ELF-1 (cell line): Measurements from ENCODE around the gene SH3BP2.

Experiments used
- DNase-seq: peaks from one replicate; pipeline ENCODE4 v3.0.0-alpha.2; 2016; ENCODE audit warnings: low read depth, low spot score

The SH3BP2 gene

DNA sequence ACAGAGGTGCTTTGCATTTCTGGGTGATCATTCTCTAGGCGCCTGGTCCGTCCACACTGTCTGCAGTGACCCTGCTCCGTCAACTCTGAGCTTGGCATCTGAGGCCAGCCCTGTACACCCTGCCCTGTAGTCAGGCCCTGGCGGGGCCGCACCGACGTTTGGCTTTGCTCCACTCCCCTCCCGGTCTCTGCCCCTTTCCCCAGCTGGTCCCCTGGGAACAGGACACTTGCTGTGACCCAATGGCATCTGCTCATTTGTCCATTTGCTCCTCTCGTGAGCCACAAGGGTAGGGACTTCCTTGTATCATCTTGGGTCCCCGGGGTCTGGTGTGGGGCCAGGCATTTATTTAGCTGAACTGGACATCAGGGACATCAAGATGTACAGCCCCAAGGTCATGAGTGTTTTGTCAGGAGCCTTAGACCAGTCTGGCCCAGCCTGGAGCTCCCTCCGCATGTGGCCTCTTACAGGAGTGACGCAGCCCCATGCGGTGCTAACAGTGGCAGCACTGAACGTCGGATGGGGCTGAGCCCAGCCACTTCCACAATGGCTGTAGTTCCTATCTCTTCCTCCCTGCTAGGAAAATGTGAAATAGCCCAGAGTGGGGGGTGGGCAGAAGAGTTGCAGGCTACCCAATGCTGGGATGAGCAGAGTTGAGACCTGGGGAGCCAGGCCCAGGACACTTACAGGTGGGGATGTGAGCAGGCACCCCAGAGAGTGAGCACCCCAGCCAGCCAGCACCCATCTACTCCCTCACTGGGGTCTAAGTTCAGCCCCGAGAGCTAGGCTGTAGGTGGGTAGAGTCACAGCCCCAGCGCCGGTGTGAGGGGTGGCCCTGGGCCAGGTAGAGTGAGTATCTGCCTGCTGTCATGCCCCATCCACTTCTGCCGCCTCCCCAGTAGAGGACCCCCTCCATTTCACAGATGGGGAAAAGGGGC is 2.0 kb upstream of the SH3BP2 start:
- peak; percentile 42 for DNase-seq

DNA sequence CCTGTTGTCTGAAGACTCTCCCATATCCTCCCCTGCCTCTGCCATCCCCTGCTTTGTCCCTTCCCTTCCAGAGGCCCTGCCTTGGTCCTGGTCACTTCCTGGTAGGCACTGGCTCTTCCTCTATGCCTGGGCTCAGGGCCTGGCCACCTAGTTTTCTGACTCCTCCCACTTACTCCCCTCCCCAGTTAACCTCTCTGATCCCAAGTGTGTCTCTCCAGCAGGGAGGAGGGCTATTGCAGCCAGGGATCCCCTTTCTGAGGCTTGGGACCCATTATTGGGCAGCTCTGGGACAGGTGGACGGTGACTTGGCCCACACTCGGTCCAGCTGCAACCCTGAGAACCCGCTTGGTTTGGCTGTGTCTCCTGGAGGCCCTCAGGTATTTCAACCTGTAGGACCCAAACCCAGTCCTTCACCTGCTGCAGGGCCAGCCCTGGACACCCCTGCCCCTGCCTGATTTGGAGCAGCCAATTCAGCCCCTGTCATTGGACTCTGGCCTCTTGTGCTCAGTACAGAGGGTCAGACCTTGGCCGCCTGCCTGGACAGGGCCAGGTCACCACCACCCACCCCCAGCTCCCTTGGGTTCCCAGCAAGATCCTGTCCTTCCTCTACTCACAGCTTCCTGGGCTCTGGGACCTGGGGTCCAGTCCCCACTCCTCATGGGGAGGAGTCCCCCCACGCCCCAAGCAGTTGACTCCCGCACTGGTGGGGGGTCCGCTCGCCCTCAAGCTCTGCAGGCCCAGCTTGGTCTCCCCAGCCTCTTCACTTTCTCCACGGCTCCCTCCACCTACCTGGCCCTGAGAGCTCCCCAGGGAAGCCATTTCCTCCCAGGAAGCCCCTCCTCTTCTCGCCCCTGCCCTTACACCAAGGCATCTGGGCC is 1.1 kb upstream of the SH3BP2 start:
- no peak for DNase-seq

GRCh38 chr4:2792396-2792710 is 532 bp upstream of the SH3BP2 start:
- no peak for DNase-seq

GRCh38 chr4:2793586-2794485 is 951 bp downstream of the SH3BP2 start:
- DNase-seq: peak; percentile 55

- no peak for DNase-seq
Measured at GRCh38 chr4:2794486-2795299, 1.8 kb downstream of the SH3BP2 start.

- DNase-seq: peak; percentile 44
Measured at GRCh38 chr4:2795300-2795892, 2.5 kb downstream of the SH3BP2 start.

DNA sequence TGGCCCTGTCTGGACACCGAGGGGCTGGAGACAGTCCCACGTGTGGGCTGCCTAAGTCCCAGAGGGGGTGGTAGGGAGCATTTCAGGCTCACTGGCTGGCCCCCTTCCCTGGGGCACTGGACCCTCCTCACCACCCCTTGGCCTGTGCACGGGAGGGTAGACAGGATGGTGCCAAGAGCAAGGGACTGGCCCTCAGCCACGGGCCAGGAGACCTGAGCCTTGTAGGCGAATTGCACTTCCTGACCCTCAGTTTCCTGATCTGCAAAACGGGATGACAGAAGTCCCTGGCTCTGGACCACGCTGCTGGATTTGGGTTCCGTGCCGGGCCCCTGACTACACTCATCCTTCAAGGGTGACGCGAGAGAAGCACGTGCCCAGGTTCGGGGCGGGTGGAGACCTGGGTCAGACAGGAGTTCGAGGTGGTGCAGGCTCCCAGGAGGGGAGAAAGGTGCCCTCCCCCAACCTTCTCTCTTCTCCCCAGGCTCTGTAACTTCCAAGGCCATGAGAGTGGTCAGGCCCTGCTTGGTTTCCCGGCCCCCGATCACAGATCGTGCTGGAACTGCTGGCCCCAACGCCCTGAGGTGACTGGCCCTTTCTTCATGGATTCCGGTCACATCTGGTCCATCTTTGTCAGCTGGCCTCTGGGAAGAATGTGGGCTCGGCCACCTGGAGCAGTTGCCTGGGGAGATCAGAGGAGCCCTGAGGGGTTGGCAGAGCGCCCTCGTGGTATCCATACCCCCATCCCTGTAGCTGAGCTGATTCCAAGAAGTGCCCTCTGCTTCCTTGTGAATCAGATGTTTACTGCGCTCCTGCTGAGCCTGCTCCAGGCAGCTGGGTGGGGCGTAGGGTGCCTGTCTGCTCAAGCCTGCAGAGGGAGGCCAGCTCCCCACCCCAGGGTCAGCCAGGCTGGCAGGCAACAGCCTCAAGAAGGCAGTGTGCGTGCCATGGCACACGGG is 3.3 kb downstream of the SH3BP2 start:
- peak; percentile 57 for DNase-seq

GRCh38 chr4:2796849-2797544 is 4.1 kb downstream of the SH3BP2 start:
- DNase-seq: no peak

- no peak for DNase-seq
Measured at GRCh38 chr4:2797545-2798305, 4.8 kb downstream of the SH3BP2 start.

DNA sequence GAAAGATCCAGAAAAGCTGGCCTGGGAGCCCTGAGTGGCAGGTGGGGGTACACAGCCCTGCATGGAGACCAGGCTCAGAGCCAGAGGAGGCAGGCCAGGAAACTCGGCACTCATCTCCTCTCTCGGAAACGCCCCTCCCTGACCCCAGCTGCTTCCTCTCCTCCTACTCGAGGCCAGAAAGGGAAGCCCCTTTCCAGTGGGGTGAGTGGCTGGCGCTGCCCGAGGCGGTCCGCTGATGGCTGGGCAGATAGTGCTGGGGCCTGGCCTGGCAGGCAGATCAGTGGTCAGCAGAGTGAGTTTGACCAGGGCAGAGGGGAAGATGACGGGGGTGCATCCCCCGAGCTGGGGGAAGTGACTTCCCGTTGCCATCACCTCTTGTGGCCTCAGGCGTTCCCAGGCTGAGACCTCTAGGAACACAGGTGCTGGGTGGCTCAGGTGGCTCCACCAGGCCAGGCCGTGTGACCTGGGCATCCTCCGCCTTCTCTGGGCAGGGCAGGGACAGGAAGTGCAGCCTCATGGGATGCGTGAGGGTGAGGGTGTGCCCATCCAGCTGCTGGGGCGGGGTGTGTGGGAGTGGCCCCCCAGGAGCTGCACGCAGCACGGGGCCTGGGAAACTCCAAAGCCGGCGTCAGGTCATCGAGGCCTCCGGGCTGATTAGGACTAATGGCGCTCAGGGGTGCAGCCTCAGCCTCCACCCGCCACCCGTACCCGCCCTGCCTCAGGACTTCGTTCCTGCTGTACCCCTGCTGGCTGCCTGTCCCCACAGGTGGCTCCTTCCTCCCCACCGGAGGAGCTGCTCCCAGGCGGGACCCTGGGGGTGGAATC is 5.7 kb downstream of the SH3BP2 start:
- DNase-seq: peak; percentile 23

DNA sequence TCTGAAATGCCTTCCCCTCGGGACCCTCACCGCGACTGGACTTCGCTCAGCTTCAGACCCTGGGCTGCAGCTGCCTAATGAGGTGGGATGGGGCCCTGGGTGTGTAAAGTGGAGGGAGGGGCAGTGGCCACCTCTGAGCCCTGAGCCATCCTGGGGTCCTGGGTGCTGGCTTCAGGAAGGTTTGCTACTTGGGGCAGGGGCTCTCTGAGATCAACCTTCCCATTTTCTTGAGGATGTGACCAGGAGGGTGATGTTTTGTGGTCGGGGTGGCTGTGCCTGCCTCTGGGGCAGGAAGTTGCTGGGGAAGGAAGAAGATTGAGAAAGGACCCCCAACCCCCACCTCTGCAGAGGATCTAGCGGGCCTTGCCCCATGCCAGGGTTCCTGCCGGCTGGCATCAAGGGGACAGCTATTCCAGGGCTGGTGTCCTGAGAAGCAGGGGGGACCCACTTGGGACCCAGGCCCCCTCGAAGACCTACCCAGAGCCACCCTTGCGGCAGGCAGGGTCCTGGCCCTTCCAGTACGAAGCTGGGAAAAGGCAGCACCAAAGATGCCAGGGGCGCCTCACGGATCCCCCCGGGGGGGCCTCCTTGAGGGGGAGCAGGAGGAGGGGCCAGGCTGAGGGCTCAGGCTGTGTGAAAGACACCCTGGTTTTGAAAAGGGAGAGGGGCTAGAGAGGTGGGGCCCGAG is 6.5 kb downstream of the SH3BP2 start:
- no peak for DNase-seq

DNA sequence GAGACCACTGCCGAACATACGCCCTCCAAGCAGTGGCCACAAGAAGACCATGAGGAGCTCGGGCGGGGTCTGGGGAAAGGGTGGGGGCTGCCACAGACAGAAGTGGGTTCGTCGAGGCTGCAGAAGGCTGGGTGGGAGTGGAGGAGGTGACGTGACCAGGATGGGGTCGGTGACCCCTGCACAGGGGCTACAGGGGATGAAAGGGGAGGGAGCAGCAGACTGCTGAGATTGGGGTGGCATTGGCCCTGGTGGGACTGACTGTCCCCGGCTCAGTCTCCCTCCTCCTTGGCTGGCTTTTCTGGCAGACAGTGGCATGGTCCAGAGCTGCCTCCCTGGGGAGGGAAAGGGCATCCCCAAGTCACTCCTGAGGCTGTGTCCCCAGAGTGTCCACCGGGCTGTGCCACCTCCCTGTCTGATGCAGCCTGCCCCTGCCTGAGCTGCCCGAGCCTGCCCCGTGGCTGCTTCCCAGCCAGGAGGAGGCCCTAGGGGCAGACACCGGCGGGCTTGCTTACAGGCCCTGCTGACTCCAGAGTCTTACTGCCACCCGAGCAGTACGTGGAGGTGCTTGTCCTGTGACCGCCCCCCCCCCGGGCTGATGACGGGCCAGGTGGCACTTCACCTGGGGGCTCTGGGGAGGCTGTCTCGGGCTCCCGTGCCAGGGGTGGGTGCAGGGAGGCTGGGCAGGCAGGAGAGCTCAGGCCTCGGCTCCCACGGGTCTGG is 7.2 kb downstream of the SH3BP2 start:
- DNase-seq: no peak

DNA sequence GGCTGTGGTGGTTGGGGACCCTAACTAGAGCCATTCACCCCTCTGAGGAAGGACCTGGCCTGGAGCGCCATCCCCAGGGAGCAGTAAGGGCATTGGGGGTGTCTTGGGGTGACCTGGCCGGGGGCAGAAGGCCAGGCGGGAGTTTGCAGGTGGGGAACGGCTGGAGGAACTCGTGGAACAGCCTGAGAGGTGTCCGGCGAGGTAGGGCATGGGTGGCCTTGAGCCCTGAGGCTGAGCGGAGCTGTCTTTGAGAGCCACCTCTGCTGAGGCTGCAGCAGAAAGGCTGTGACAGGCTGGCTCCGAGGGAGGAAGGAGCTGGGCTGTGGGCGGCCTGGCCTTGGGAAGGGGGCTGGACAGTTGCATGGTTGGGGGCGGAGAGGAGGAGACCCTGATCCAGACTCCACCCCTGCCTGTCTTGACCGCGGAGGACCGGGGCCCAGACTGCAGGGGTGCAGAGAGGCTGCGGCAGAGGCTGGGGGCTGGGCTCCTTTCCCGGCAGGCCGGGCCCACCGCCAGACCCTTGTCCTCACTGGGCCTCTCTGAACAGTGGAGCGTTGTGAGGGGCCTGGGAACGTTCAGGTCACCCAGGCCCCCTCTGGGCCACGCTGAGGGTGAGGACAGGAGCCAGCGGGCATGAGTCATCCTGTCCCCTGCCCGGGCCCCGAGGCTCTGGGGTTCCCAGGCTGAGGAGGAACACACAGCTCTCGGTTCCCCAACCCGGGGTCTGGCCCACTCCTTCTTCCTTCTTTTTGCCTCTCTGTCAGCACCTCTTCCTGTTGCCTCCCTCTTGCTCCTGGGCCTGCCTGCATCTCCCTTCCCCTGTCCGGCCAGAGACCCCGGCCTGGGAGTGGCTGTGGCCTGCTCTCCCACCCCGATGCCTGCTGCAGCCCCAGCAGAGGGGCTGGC is 8.1 kb downstream of the SH3BP2 start:
- DNase-seq: peak; percentile 85
